SK-N-SH treated with all-trans-retinoic acid at 6 μM for 48 hours (cell line): ENCODE results near the gene AATF.
A peak's percentile ranks its signal among the peaks of the same experiment; 100 is the strongest.

ENCODE experiments used
- ATAC-seq: fragments of 200-7000 bp; cut with Tn5 transposase; 3 replicates; pipeline ENCODE4 v1.9.1; 2020; ENCODE audit warnings: mild to moderate bottlenecking, moderate library complexity
- ARNTL ChIP-seq: fragments of 450-650 bp; formaldehyde crosslinking; IDR thresholded peaks from 2 replicates; pipeline ENCODE4 v1.5.0; 2020; ENCODE audit warnings: low read depth, mild to moderate bottlenecking, moderate library complexity, borderline replicate concordance
- BACH2 ChIP-seq: fragments of 250-450 bp; sonication (Bioruptor Pico); IDR thresholded peaks from 2 replicates; pipeline ENCODE4 v1.9.0; 2021; ENCODE audit warnings: mild to moderate bottlenecking, borderline replicate concordance
- CSDC2 ChIP-seq: fragments of 250-450 bp; sonication (Bioruptor Pico); IDR thresholded peaks from 2 replicates; pipeline ENCODE4 v1.5.0; 2020; ENCODE audit warnings: mild to moderate bottlenecking, moderate library complexity
- CSRNP3 ChIP-seq: fragments of 250-450 bp; sonication (Bioruptor Pico); IDR thresholded peaks from 2 replicates; pipeline ENCODE4 v1.5.1; 2021; ENCODE audit warnings: mild to moderate bottlenecking, moderate library complexity
- ESRRG ChIP-seq: fragments of 250-450 bp; sonication (Bioruptor Pico); IDR thresholded peaks from 2 replicates; pipeline ENCODE4 v1.6.1; 2021; ENCODE audit warnings: mild to moderate bottlenecking
- GLIS3 ChIP-seq: fragments of 250-450 bp; sonication (Bioruptor Pico); IDR thresholded peaks from 2 replicates; pipeline ENCODE4 v1.5.0; 2020; ENCODE audit warnings: mild to moderate bottlenecking, moderate library complexity
- ISL1 ChIP-seq: fragments of 250-450 bp; sonication (Bioruptor Pico); IDR thresholded peaks from 2 replicates; pipeline ENCODE4 v2.1.2; 2022; ENCODE audit warnings: mild to moderate bottlenecking, moderate library complexity
- POU6F1 ChIP-seq: fragments of 250-450 bp; sonication (Bioruptor Pico); IDR thresholded peaks from 2 replicates; pipeline ENCODE4 v1.8.0; 2021; ENCODE audit warnings: low read depth, mild to moderate bottlenecking, moderate library complexity, borderline replicate concordance
- PPARA ChIP-seq: fragments of 250-450 bp; sonication (Bioruptor Pico); IDR thresholded peaks from 2 replicates; pipeline ENCODE4 v1.5.0; 2020; ENCODE audit warnings: mild to moderate bottlenecking, borderline replicate concordance
- RARB ChIP-seq: fragments of 250-450 bp; sonication (Bioruptor Pico); IDR thresholded peaks from 2 replicates; pipeline ENCODE4 v1.8.0; 2021; ENCODE audit warnings: mild to moderate bottlenecking, moderate library complexity
- SNAI2 ChIP-seq: fragments of 250-450 bp; sonication (Bioruptor Pico); IDR thresholded peaks from 2 replicates; pipeline ENCODE4 v1.5.0; 2020; ENCODE audit warnings: mild to moderate bottlenecking, moderate library complexity
- TCF4 ChIP-seq: fragments of 250-450 bp; sonication (Bioruptor Pico); IDR thresholded peaks from 2 replicates; pipeline ENCODE4 v1.8.0; 2021; ENCODE audit warnings: mild to moderate bottlenecking, moderate library complexity, borderline replicate concordance
- TSHZ2 ChIP-seq: fragments of 250-450 bp; sonication (Bioruptor Pico); IDR thresholded peaks from 2 replicates; pipeline ENCODE4 v1.5.0; 2020; ENCODE audit warnings: mild to moderate bottlenecking, moderate library complexity
- ZC3H10 ChIP-seq: fragments of 250-450 bp; sonication (Bioruptor Pico); IDR thresholded peaks from 2 replicates; pipeline ENCODE4 v1.5.1; 2021; ENCODE audit warnings: mild to moderate bottlenecking, moderate library complexity
- ZFP3 ChIP-seq: fragments of 250-450 bp; sonication (Bioruptor Pico); IDR thresholded peaks from 2 replicates; pipeline ENCODE4 v1.5.0; 2020; ENCODE audit warnings: mild to moderate bottlenecking, moderate library complexity
- ZFP30 ChIP-seq: fragments of 450-650 bp; formaldehyde crosslinking; IDR thresholded peaks from 2 replicates; pipeline ENCODE4 v1.5.0; 2022; ENCODE audit warnings: mild to moderate bottlenecking, moderate library complexity
- ZNF565 ChIP-seq: fragments of 450-650 bp; formaldehyde crosslinking; conservative IDR thresholded peaks from 2 replicates; pipeline ENCODE4 v1.5.0; 2020; ENCODE audit warnings: low read depth, mild to moderate bottlenecking, moderate library complexity
- ZNF70 ChIP-seq: fragments of 450-650 bp; formaldehyde crosslinking; IDR thresholded peaks from 2 replicates; pipeline ENCODE4 v1.5.0; 2020; ENCODE audit warnings: mild to moderate bottlenecking, moderate library complexity
- ZNF8 ChIP-seq: fragments of 450-650 bp; formaldehyde crosslinking; IDR thresholded peaks from 2 replicates; pipeline ENCODE4 v1.5.0; 2020; ENCODE audit warnings: mild to moderate bottlenecking, moderate library complexity

Gene AATF

GRCh38 chr17:36948717-36949460 lies at the start of gene AATF:
Gene AATF (plus strand): TSS chr17:36948954. CDS start chr17:36949126, 172 bp downstream.
- TF ChIP-seq GLIS3 (CRISPR knock-in tag): 0 out of 2 replicates have a peak, but pooled peaks have one; percentile 24
- TF ChIP-seq TCF4: no peak

GRCh38 chr17:36899250-36900159 lies 49.2 kb upstream of the AATF start:
- ATAC-seq: no peak
- TF ChIP-seq ZNF8 (no peak), CSRNP3 (CRISPR knock-in tag) (no peak), POU6F1 (CRISPR knock-in tag) (no peak), PPARA (no peak), ESRRG (CRISPR knock-in tag) (no peak), GLIS3 (CRISPR knock-in tag) (no peak), ZFP30 (CRISPR knock-in tag) (no peak), BACH2 (CRISPR knock-in tag) (no peak), ZNF70 (CRISPR knock-in tag) (no peak), ISL1 (CRISPR knock-in tag) (no peak), RARB (CRISPR knock-in tag) (no peak), ZNF565 (CRISPR knock-in tag) (no peak), ZFP3 (no peak), TSHZ2 (CRISPR knock-in tag) (no peak)
- TF ChIP-seq, all 23 proteins: peak for 0

More at GRCh38 chr17:36948717-36949460, at the start of gene AATF:
- peak; percentile 96 for ATAC-seq

GRCh38 chr17:36900160-36900512 lies 48.6 kb upstream of the AATF start:
- TF ChIP-seq CSDC2 (CRISPR knock-in tag) (no peak), ZFP30 (CRISPR knock-in tag) (no peak), ZC3H10 (CRISPR knock-in tag) (no peak), GLIS3 (CRISPR knock-in tag) (no peak), SNAI2 (CRISPR knock-in tag) (no peak), ARNTL (CRISPR knock-in tag) (no peak), TCF4 (no peak), ESRRG (CRISPR knock-in tag) (no peak), ZFP3 (no peak), TSHZ2 (CRISPR knock-in tag) (no peak), BACH2 (CRISPR knock-in tag) (no peak), RARB (CRISPR knock-in tag) (no peak)
- no peak for ATAC-seq
